OCI-M2 (cell line): ENCODE data around the gene EIF3C.
"Not testable (repeated sequence)": the region's sequence is repeated elsewhere in the genome, so short reads cannot be mapped to it uniquely, and the experiment has no call there.

Source experiments
- DNase-seq: peaks from one replicate; lab custom pipeline; 2025; ENCODE audit not compliant: unreplicated experiment; lab: John Stamatoyannopoulos, UW

The EIF3C gene

GRCh38 chr16:28746618-28747350 lies 35.5 kb downstream of the EIF3C start:
- not testable (repeated sequence) for DNase-seq

- not testable (repeated sequence) for DNase-seq
Observed at GRCh38 chr16:28749997-28750465, 38.8 kb downstream of the EIF3C start.

- DNase-seq = not testable (repeated sequence)
Observed at GRCh38 chr16:28750469-28751067, 39.3 kb downstream of the EIF3C start.

- DNase-seq = not testable (repeated sequence)
Observed at GRCh38 chr16:28751487-28751886, 40.2 kb downstream of the EIF3C start, which contains the start of gene NPIPB9. TSS of gene NPIPB9 (plus strand) at chr16:28751787.

- not testable (repeated sequence) for DNase-seq
Observed at GRCh38 chr16:28781697-28782096, 70.4 kb downstream of the EIF3C start.

- DNase-seq = not testable (repeated sequence)
Observed at GRCh38 chr16:28782357-28782756, 71.1 kb downstream of the EIF3C start.
